Measurements from ENCODE around the gene PHF13. TPM values are rescaled to one million over a fixed set of nuclear protein-coding genes. Genes with fewer than 3 reads are reported as not detected.

Gene PHF13
- polyA plus RNA-seq, 1 donor (not counting 4 experiments of a cell fraction or from before 2014, with no cell fraction given) = 4.5 TPM

GRCh38 chr1:6632588-6633514 lies 19.3 kb downstream of the PHF13 start:
- Histone ChIP-seq H3K79me2 (ENCODE audit: control insufficient read depth, insufficient read depth, low read length) (peaks cover 5% of the 10 kb centered on the region), H3K36me3 (ENCODE audit: control insufficient read depth in 2 of 2, extremely low read depth in 1 of 2, insufficient read depth in 2 of 2, low read length in 2 of 2) (peaks cover 37 to 38% of the 10 kb centered on the region in 2 experiments), H3K9me1 (ENCODE audit: control insufficient read depth, extremely low read depth, insufficient read depth, low read length) (no peaks in the 10 kb centered on the region), H3K4me2 (ENCODE audit: control insufficient read depth, extremely low read depth, insufficient read depth, low read depth, low read length) (no peak overlapping the region), H3K9me3 (ENCODE audit: control insufficient read depth, low read depth, low read length) (no peaks in the 10 kb centered on the region), H4K20me1 (ENCODE audit: control insufficient read depth, extremely low read depth, insufficient read depth, low read length) (no peaks in the 10 kb centered on the region), H3K4me3 (ENCODE audit: control insufficient read depth in 2 of 3, extremely low read depth in 1 of 3, insufficient read depth in 2 of 3, low read depth in 1 of 3, low read length in 3 of 3) (no peak overlapping the region), H3K27ac (ENCODE audit: control insufficient read depth, insufficient read depth, low read length) (no peak overlapping the region), H3K27me3 (ENCODE audit: control insufficient read depth, extremely low read depth, insufficient read depth, low read length) (no peaks in the 10 kb centered on the region), H2AFZ (ENCODE audit: control insufficient read depth, low read length) (no peak overlapping the region), H3K4me1 (ENCODE audit: control insufficient read depth, extremely low read depth, insufficient read depth, low read length) (no peaks in the 10 kb centered on the region), H3K9ac (ENCODE audit: control insufficient read depth, extremely low read depth, insufficient read depth, low read length) (no peak overlapping the region)
- TF ChIP-seq CTCF (optimal IDR thresholded peaks at IDR 0.05 in 1 of 3, IDR thresholded peaks at IDR 0.05 in 1 of 3, conservative IDR thresholded peaks at IDR 0.05 in 1 of 3; ENCODE audit: extremely low read depth in 1 of 3, insufficient read depth in 2 of 3, low read length in 3 of 3) = no peak
- no peak for TF ChIP-seq EZH2 (IDR thresholded peaks at IDR 0.05; ENCODE audit: low read length)
- FAIRE-seq (no peak), DNase-seq (ENCODE audit: low read depth, low spot score) (no peak)
- dilution Hi-C loops (cut with MboI; ENCODE audit: extremely low pct_ligation_motif_present, low sequenced_read_pairs) = no loop called here

- H3K4me1 ChIP-seq (ENCODE audit: control insufficient read depth, extremely low read depth, insufficient read depth, low read length) = no peaks in the 10 kb centered on the region
- H3K4me3 ChIP-seq (ENCODE audit: control insufficient read depth in 2 of 3, extremely low read depth in 1 of 3, insufficient read depth in 2 of 3, low read depth in 1 of 3, low read length in 3 of 3) = no peak overlapping the region
- H3K9me3 ChIP-seq (ENCODE audit: control insufficient read depth, low read depth, low read length) = no peaks in the 10 kb centered on the region
- H3K9me1 ChIP-seq (ENCODE audit: control insufficient read depth, extremely low read depth, insufficient read depth, low read length) = no peaks in the 10 kb centered on the region
- H4K20me1 ChIP-seq (ENCODE audit: control insufficient read depth, extremely low read depth, insufficient read depth, low read length) = no peaks in the 10 kb centered on the region
- H3K36me3 ChIP-seq (ENCODE audit: control insufficient read depth in 2 of 2, extremely low read depth in 1 of 2, insufficient read depth in 2 of 2, low read length in 2 of 2) = peaks cover 38% of the 10 kb centered on the region in 2 experiments
- dilution Hi-C loops (cut with MboI; ENCODE audit: extremely low pct_ligation_motif_present, low sequenced_read_pairs) = no loop called here
- no peak for FAIRE-seq
- H3K79me2 ChIP-seq (ENCODE audit: control insufficient read depth, insufficient read depth, low read length) = no peaks in the 10 kb centered on the region
- no peaks in the 10 kb centered on the region for H3K27me3 ChIP-seq (ENCODE audit: control insufficient read depth, extremely low read depth, insufficient read depth, low read length)
- DNase-seq (ENCODE audit: low read depth, low spot score) = no peak
- TF ChIP-seq EZH2 (IDR thresholded peaks at IDR 0.05; ENCODE audit: low read length) (no peak), CTCF (optimal IDR thresholded peaks at IDR 0.05 in 1 of 3, IDR thresholded peaks at IDR 0.05 in 1 of 3, conservative IDR thresholded peaks at IDR 0.05 in 1 of 3; ENCODE audit: extremely low read depth in 1 of 3, insufficient read depth in 2 of 3, low read length in 3 of 3) (peak; percentile 57 to 78 (median 74))
- H3K4me2 ChIP-seq (ENCODE audit: control insufficient read depth, extremely low read depth, insufficient read depth, low read depth, low read length) = no peak overlapping the region
- no peak overlapping the region for H3K9ac ChIP-seq (ENCODE audit: control insufficient read depth, extremely low read depth, insufficient read depth, low read length)
- no peak overlapping the region for H3K27ac ChIP-seq (ENCODE audit: control insufficient read depth, insufficient read depth, low read length)
- H2AFZ ChIP-seq (ENCODE audit: control insufficient read depth, low read length) = no peak overlapping the region
These were observed 21.0 kb downstream of the PHF13 start for GRCh38 chr1:6634371-6635052.
